ENCODE data around the gene SOX14. TPM values are rescaled to one million over a fixed set of nuclear protein-coding genes. Genes with fewer than 3 reads are reported as not detected.

Gene SOX14
- total and polyA plus RNA-seq, 2 experiments from 2014 or later, result not detected

DNA sequence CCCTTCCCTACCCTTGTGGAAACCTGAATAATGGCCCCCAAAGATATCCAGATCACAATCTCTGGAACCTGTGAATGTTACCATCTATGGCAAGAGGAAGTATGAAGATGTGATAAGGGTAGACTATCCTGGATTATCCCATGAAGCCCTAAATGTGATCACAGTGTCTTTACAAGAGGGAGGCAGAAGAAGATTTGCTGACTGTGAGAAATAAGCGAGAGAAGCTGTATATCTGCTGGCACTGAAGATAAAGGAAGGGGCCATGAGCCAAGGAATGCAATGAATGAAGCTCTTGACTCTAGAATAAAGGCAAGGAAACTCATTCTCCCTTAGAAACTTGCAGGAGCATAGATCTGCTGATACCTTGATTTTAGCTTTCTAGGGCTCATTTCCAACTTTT, 39.1 kb downstream of the SOX14 start:
- no peak overlapping the region for H2AFZ ChIP-seq
- no peaks in the 10 kb centered on the region for H3K27me3 ChIP-seq (replicated peaks; ENCODE audit: insufficient read depth)
- no peak overlapping the region for H3K4me3 ChIP-seq
- DNase-seq, result no peak
- 3 to 6% methylated on average over 1 of the region's 1 CpG for WGBS, 2 experiments (ENCODE audit: low coverage in 1 of 2, low lambda C conversion rate in 2 of 2, missing lambda C conversion rate in 2 of 2)
- no peaks in the 10 kb centered on the region for H4K20me1 ChIP-seq (ENCODE audit: insufficient read depth)
- no peak for TF ChIP-seq EZH2 (IDR thresholded peaks at IDR 0.05; ENCODE audit: insufficient read depth, poor library complexity, severe bottlenecking)
- TF ChIP-seq EZH2phosphoT487 (IDR thresholded peaks at IDR 0.05; ENCODE audit: insufficient read depth, low read depth), result no peak
- H3K9me2 ChIP-seq (ENCODE audit: insufficient read depth), result no peaks in the 10 kb centered on the region
- H3K36me3 ChIP-seq (ENCODE audit: low read depth), result no peaks in the 10 kb centered on the region
- no peak overlapping the region for H3K9ac ChIP-seq
- no peaks in the 10 kb centered on the region for H3K9me3 ChIP-seq (ENCODE audit: low read depth)
- H3K4me1 ChIP-seq (ENCODE audit: insufficient read depth), result no peaks in the 10 kb centered on the region
- no peaks in the 10 kb centered on the region for H3K79me2 ChIP-seq (ENCODE audit: insufficient read depth)
- in situ Hi-C loops (cut with MboI), result no loop called here
- no peak overlapping the region for H3K4me2 ChIP-seq (ENCODE audit: unreplicated experiment)
- H3F3A ChIP-seq (ENCODE audit: insufficient read depth), result no peaks in the 10 kb centered on the region
- no peak overlapping the region for H3K27ac ChIP-seq

- TF ChIP-seq EZH2 (IDR thresholded peaks at IDR 0.05; ENCODE audit: insufficient read depth, poor library complexity, severe bottlenecking), result no peak
- TF ChIP-seq EZH2phosphoT487 (IDR thresholded peaks at IDR 0.05; ENCODE audit: insufficient read depth, low read depth), result no peak
- DNase-seq, result no peak
- Histone ChIP-seq H2AFZ (no peak overlapping the region), H3K27ac (no peak overlapping the region), H3K4me3 (no peak overlapping the region), H3F3A (ENCODE audit: insufficient read depth) (no peaks in the 10 kb centered on the region), H3K9me3 (ENCODE audit: low read depth) (no peaks in the 10 kb centered on the region), H3K79me2 (ENCODE audit: insufficient read depth) (no peaks in the 10 kb centered on the region), H3K36me3 (ENCODE audit: low read depth) (no peaks in the 10 kb centered on the region), H3K9ac (no peak overlapping the region), H4K20me1 (ENCODE audit: insufficient read depth) (no peaks in the 10 kb centered on the region), H3K4me2 (ENCODE audit: unreplicated experiment) (no peak overlapping the region), H3K9me2 (ENCODE audit: insufficient read depth) (no peaks in the 10 kb centered on the region), H3K4me1 (ENCODE audit: insufficient read depth) (no peaks in the 10 kb centered on the region), H3K27me3 (replicated peaks; ENCODE audit: insufficient read depth) (no peaks in the 10 kb centered on the region)
- in situ Hi-C loops (cut with MboI), result no loop called here
- 3 to 5% methylated on average over 9 of the region's 9 CpGs for WGBS, 2 experiments (ENCODE audit: low coverage in 1 of 2, low lambda C conversion rate in 2 of 2, missing lambda C conversion rate in 2 of 2)
Measured at GRCh38 chr3:137807998-137808397, 43.9 kb downstream of the SOX14 start.

DNA sequence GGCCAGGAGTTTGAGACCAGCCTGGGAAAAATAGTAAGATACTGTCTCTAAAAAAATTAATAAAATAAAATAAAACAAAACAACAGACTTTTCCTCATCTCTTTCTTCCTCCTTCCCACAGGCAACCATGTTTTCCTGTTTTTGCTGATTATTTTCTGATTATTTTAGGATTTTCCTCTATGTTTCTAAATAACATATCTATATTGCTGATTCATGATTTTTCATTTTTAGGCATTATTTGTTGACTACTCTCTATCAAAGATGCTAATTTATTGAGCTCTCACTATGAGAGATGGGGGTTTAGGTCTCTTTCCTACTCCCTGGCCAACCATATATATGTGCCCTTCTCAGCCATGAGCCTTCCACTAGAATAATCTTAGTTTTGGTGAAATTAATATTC, 45.4 kb downstream of the SOX14 start:
- in situ Hi-C loops (cut with MboI), result no loop called here
- no peak overlapping the region for H3K27ac ChIP-seq
- H3K4me1 ChIP-seq (ENCODE audit: insufficient read depth), result no peaks in the 10 kb centered on the region
- H3K4me3 ChIP-seq, result no peak overlapping the region
- H3K36me3 ChIP-seq (ENCODE audit: low read depth), result no peaks in the 10 kb centered on the region
- H2AFZ ChIP-seq, result no peak overlapping the region
- no peaks in the 10 kb centered on the region for H3K9me2 ChIP-seq (ENCODE audit: insufficient read depth)
- H3K9me3 ChIP-seq (ENCODE audit: low read depth), result no peaks in the 10 kb centered on the region
- H4K20me1 ChIP-seq (ENCODE audit: insufficient read depth), result no peaks in the 10 kb centered on the region
- H3F3A ChIP-seq (ENCODE audit: insufficient read depth), result no peaks in the 10 kb centered on the region
- H3K4me2 ChIP-seq (ENCODE audit: unreplicated experiment), result no peak overlapping the region
- no peak overlapping the region for H3K9ac ChIP-seq
- no peaks in the 10 kb centered on the region for H3K27me3 ChIP-seq (replicated peaks; ENCODE audit: insufficient read depth)
- DNase-seq, result no peak
- no peaks in the 10 kb centered on the region for H3K79me2 ChIP-seq (ENCODE audit: insufficient read depth)
- TF ChIP-seq EZH2 (IDR thresholded peaks at IDR 0.05; ENCODE audit: insufficient read depth, poor library complexity, severe bottlenecking) (no peak), EZH2phosphoT487 (IDR thresholded peaks at IDR 0.05; ENCODE audit: insufficient read depth, low read depth) (no peak)

- no peaks in the 10 kb centered on the region for H4K20me1 ChIP-seq (ENCODE audit: insufficient read depth)
- no peak overlapping the region for H3K27ac ChIP-seq
- in situ Hi-C loops (cut with MboI), result no loop called here
- H3K9ac ChIP-seq, result no peak overlapping the region
- H3K79me2 ChIP-seq (ENCODE audit: insufficient read depth), result no peaks in the 10 kb centered on the region
- H3K36me3 ChIP-seq (ENCODE audit: low read depth), result no peaks in the 10 kb centered on the region
- DNase-seq, result no peak
- no peak overlapping the region for H3K4me2 ChIP-seq (ENCODE audit: unreplicated experiment)
- no peak overlapping the region for H3K4me3 ChIP-seq
- H3K4me1 ChIP-seq (ENCODE audit: insufficient read depth), result no peaks in the 10 kb centered on the region
- no peak overlapping the region for H2AFZ ChIP-seq
- no peaks in the 10 kb centered on the region for H3F3A ChIP-seq (ENCODE audit: insufficient read depth)
- no peaks in the 10 kb centered on the region for H3K9me3 ChIP-seq (ENCODE audit: low read depth)
- TF ChIP-seq EZH2phosphoT487 (IDR thresholded peaks at IDR 0.05; ENCODE audit: insufficient read depth, low read depth), result no peak
- WGBS, 2 experiments (ENCODE audit: low coverage in 1 of 2, low lambda C conversion rate in 2 of 2, missing lambda C conversion rate in 2 of 2), result 24 to 33% methylated on average over 4 of the region's 4 CpGs
- H3K27me3 ChIP-seq (replicated peaks; ENCODE audit: insufficient read depth), result no peaks in the 10 kb centered on the region
- no peaks in the 10 kb centered on the region for H3K9me2 ChIP-seq (ENCODE audit: insufficient read depth)
Measured at GRCh38 chr3:137812023-137812422, 47.9 kb downstream of the SOX14 start.

DNA sequence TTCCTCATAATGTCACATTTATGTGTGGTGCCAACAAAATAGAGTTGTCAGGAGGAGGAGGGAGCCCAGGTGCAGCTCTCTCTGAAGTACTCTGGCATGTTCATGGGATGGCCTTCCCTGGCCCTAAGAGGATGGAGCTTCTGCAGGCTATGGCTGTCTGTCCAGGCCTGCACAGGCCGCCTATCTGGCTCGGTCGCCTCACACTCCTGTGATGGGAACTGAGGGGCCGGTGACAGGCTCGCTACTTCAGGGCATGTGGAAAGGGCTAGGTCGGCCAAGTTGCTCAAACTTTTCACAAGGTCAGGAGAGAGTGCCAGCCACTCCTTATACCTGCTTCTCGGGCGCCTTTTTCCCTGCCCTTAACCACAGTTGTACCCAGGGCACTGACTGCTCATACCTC, 51.1 kb downstream of the SOX14 start:
- H3K36me3 ChIP-seq (ENCODE audit: low read depth), result no peaks in the 10 kb centered on the region
- in situ Hi-C loops (cut with MboI), result no loop called here
- H3K27me3 ChIP-seq (replicated peaks; ENCODE audit: insufficient read depth), result no peaks in the 10 kb centered on the region

More for the DNA sequence above, 51.1 kb downstream of the SOX14 start:
- Histone ChIP-seq H3F3A (ENCODE audit: insufficient read depth) (no peaks in the 10 kb centered on the region), H3K9me2 (ENCODE audit: insufficient read depth) (no peaks in the 10 kb centered on the region), H3K27ac (no peak overlapping the region), H3K4me1 (ENCODE audit: insufficient read depth) (no peaks in the 10 kb centered on the region), H3K79me2 (ENCODE audit: insufficient read depth) (no peaks in the 10 kb centered on the region), H4K20me1 (ENCODE audit: insufficient read depth) (no peaks in the 10 kb centered on the region), H3K4me2 (ENCODE audit: unreplicated experiment) (no peak overlapping the region), H2AFZ (no peak overlapping the region), H3K4me3 (no peak overlapping the region), H3K9me3 (ENCODE audit: low read depth) (no peaks in the 10 kb centered on the region), H3K9ac (no peak overlapping the region)
- 49 to 54% methylated on average over 8 of the region's 8 CpGs for WGBS, 2 experiments (ENCODE audit: low coverage in 1 of 2, low lambda C conversion rate in 2 of 2, missing lambda C conversion rate in 2 of 2)
- no peak for TF ChIP-seq EZH2phosphoT487 (IDR thresholded peaks at IDR 0.05; ENCODE audit: insufficient read depth, low read depth)
- no peak for TF ChIP-seq EZH2 (IDR thresholded peaks at IDR 0.05; ENCODE audit: insufficient read depth, poor library complexity, severe bottlenecking)
- no peak for DNase-seq

Other genes with a start within 250 kb of the SOX14 start
- not detected in 2 replicates for gene CLDN18, start 245.8 kb downstream of the SOX14 start, total RNA-seq (2014; rRNA removed; shearing (Covaris generic))
- 0.18 TPM in 2 replicates for gene CLDN18, start 245.8 kb downstream of the SOX14 start, polyA plus RNA-seq (2016; fragmentation: Nextera tagmentation; extraction: Ambion mirVana)

Data from GM23248 (cell line).